ENCODE measurements around the gene TSHZ1. TPM values are rescaled to one million over a fixed set of nuclear protein-coding genes. Genes with fewer than 3 reads are reported as not detected.

TSHZ1 gene
- total and polyA plus RNA-seq, 2 experiments from 2014 or later, result 0.23 to 0.38 TPM

GRCh38 chr18:75320506-75320905 lies 109.9 kb downstream of the TSHZ1 start:
- DNase-seq (ENCODE audit: low spot score) (no peak), ATAC-seq (no peak)
- Histone ChIP-seq H2AFZ (no peak overlapping the region), H3K27me3 (ENCODE audit: insufficient read depth) (no peaks in the 10 kb centered on the region), H3K79me2 (replicated peaks; ENCODE audit: insufficient read depth) (no peaks in the 10 kb centered on the region), H3K36me3 (ENCODE audit: insufficient read depth) (no peaks in the 10 kb centered on the region), H3K4me2 (no peak overlapping the region), H3K9me2 (ENCODE audit: insufficient read depth) (no peaks in the 10 kb centered on the region), H3K27ac (ENCODE audit: low read depth) (no peak overlapping the region), H3K4me3 (no peak overlapping the region), H4K20me1 (replicated peaks; ENCODE audit: insufficient read depth) (no peaks in the 10 kb centered on the region), H3K4me1 (ENCODE audit: insufficient read depth) (no peaks in the 10 kb centered on the region), H3F3A (replicated peaks; ENCODE audit: low read depth) (no peaks in the 10 kb centered on the region)
- Mint-ChIP-seq H3K4me1 (no peaks in the 10 kb centered on the region), H3K27ac (no peak overlapping the region), H3K36me3 (ENCODE audit: low read depth) (peaks cover 3% of the 10 kb centered on the region; the same call in 2 of the 3 replicates), H3K27me3 (ENCODE audit: insufficient read depth, low read depth, poor library complexity) (peaks cover 4% of the 10 kb centered on the region), H3K4me3 (no peak overlapping the region), H3K9me3 (peaks cover 5% of the 10 kb centered on the region)
- TF ChIP-seq JUNB (IDR thresholded peaks at IDR 0.05; ENCODE audit: unreplicated experiment) (no peak), EZH2 (IDR thresholded peaks at IDR 0.05; ENCODE audit: low read depth, unreplicated experiment) (no peak), STAT1 (IDR thresholded peaks at IDR 0.05; ENCODE audit: unreplicated experiment) (no peak), NANOG (IDR thresholded peaks at IDR 0.05; ENCODE audit: borderline replicate concordance) (no peak), CREB1 (CRISPR knock-in tag; IDR thresholded peaks at IDR 0.05; ENCODE audit: low read depth) (no peak), EZH2phosphoT487 (IDR thresholded peaks at IDR 0.05; ENCODE audit: unreplicated experiment) (no peak), ZNF114 (CRISPR knock-in tag; IDR thresholded peaks at IDR 0.05) (no peak), POLR2AphosphoS5 (IDR thresholded peaks at IDR 0.05; ENCODE audit: low read depth) (no peak)
- TF ChIP-seq, protein P1, sequence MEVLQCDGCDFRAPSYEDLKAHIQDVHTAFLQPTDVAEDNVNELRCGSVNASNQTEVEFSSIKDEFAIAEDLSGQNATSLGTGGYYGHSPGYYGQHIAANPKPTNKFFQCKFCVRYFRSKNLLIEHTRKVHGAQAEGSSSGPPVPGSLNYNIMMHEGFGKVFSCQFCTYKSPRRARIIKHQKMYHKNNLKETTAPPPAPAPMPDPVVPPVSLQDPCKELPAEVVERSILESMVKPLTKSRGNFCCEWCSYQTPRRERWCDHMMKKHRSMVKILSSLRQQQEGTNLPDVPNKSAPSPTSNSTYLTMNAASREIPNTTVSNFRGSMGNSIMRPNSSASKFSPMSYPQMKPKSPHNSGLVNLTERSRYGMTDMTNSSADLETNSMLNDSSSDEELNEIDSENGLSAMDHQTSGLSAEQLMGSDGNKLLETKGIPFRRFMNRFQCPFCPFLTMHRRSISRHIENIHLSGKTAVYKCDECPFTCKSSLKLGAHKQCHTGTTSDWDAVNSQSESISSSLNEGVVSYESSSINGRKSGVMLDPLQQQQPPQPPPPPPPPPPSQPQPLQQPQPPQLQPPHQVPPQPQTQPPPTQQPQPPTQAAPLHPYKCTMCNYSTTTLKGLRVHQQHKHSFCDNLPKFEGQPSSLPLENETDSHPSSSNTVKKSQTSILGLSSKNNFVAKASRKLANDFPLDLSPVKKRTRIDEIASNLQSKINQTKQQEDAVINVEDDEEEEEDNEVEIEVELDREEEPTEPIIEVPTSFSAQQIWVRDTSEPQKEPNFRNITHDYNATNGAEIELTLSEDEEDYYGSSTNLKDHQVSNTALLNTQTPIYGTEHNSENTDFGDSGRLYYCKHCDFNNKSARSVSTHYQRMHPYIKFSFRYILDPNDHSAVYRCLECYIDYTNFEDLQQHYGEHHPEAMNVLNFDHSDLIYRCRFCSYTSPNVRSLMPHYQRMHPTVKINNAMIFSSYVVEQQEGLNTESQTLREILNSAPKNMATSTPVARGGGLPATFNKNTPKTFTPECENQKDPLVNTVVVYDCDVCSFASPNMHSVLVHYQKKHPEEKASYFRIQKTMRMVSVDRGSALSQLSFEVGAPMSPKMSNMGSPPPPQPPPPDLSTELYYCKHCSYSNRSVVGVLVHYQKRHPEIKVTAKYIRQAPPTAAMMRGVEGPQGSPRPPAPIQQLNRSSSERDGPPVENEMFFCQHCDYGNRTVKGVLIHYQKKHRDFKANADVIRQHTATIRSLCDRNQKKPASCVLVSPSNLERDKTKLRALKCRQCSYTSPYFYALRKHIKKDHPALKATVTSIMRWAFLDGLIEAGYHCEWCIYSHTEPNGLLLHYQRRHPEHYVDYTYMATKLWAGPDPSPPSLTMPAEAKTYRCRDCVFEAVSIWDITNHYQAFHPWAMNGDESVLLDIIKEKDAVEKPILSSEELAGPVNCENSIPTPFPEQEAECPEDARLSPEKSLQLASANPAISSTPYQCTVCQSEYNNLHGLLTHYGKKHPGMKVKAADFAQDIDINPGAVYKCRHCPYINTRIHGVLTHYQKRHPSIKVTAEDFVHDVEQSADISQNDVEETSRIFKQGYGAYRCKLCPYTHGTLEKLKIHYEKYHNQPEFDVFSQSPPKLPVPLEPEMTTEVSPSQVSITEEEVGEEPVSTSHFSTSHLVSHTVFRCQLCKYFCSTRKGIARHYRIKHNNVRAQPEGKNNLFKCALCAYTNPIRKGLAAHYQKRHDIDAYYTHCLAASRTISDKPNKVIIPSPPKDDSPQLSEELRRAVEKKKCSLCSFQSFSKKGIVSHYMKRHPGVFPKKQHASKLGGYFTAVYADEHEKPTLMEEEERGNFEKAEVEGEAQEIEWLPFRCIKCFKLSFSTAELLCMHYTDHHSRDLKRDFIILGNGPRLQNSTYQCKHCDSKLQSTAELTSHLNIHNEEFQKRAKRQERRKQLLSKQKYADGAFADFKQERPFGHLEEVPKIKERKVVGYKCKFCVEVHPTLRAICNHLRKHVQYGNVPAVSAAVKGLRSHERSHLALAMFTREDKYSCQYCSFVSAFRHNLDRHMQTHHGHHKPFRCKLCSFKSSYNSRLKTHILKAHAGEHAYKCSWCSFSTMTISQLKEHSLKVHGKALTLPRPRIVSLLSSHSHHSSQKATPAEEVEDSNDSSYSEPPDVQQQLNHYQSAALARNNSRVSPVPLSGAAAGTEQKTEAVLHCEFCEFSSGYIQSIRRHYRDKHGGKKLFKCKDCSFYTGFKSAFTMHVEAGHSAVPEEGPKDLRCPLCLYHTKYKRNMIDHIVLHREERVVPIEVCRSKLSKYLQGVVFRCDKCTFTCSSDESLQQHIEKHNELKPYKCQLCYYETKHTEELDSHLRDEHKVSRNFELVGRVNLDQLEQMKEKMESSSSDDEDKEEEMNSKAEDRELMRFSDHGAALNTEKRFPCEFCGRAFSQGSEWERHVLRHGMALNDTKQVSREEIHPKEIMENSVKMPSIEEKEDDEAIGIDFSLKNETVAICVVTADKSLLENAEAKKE (CRISPR knock-in tag; IDR thresholded peaks at IDR 0.05), result no peak

All from GM23338 (cell line).